Natural killer cell (primary cell): ENCODE measurements around the gene FCHO1. TPM values are rescaled to one million over a fixed set of nuclear protein-coding genes. Genes with fewer than 3 reads are reported as not detected.

ENCODE experiments used
- ATAC-seq, 3 donors: fragments of 150-1000 bp in 2 of 3; fragments of 200-7000 bp in 1 of 3; cut with Tn5 transposase; 1 replicate in 1 of 3; 2 replicates in 2 of 3; pipeline ENCODE4 v1.10.0; 2021; ENCODE audit warnings: mild to moderate bottlenecking in 2 of 3, moderate library complexity in 2 of 3
- DNase-seq, 2 donors: peaks; one replicate each; pipeline versions ENCODE4 v3.0.0 to v3.0.0-alpha.2; 2013 to 2021; ENCODE audit warnings: mixed read lengths in 1 of 2
- H3K27ac ChIP-seq: one replicate; pipeline ENCODE4 v1.5.1; 2013; ENCODE audit warnings: mild to moderate bottlenecking, low read length
- H3K27me3 ChIP-seq: one replicate; pipeline ENCODE4 v1.6.1; 2013; ENCODE audit warnings: low read length; ENCODE audit not compliant: control insufficient read depth, insufficient read depth
- H3K36me3 ChIP-seq: one replicate; pipeline ENCODE4 v1.6.1; 2013; ENCODE audit warnings: low read length; ENCODE audit not compliant: control insufficient read depth, insufficient read depth
- H3K4me1 ChIP-seq: one replicate; pipeline ENCODE4 v1.6.1; 2013; ENCODE audit warnings: low read length; ENCODE audit not compliant: control insufficient read depth, insufficient read depth
- H3K4me3 ChIP-seq: one replicate; pipeline ENCODE4 v1.5.1; 2013; ENCODE audit warnings: low read length
- H3K9me3 ChIP-seq: one replicate; pipeline ENCODE4 v1.6.1; 2013; ENCODE audit warnings: low read length; ENCODE audit not compliant: control insufficient read depth, insufficient read depth
- H3K27ac Mint-ChIP-seq, 2 donors: one replicate each; pipeline ENCODE4 v1.8.0; 2022; ENCODE audit warnings: mild to moderate bottlenecking in 2 of 2, mixed read lengths in 2 of 2, moderate library complexity in 1 of 2
- H3K27me3 Mint-ChIP-seq, 2 donors: one replicate each; pipeline ENCODE4 v1.8.0; 2022; ENCODE audit warnings: low read depth in 2 of 2, mixed read lengths in 2 of 2
- H3K36me3 Mint-ChIP-seq: one replicate; pipeline ENCODE4 v1.8.0; 2022; ENCODE audit warnings: mixed read lengths
- H3K4me1 Mint-ChIP-seq, 2 donors: one replicate each; pipeline ENCODE4 v1.8.0; 2022; ENCODE audit warnings: mixed read lengths in 2 of 2
- H3K4me3 Mint-ChIP-seq: one replicate; pipeline ENCODE4 v1.8.0; 2022; ENCODE audit warnings: mild to moderate bottlenecking, moderate library complexity, mixed read lengths
- H3K9me3 Mint-ChIP-seq, 2 donors: one replicate each; pipeline ENCODE4 v1.8.0; 2022; ENCODE audit warnings: mixed read lengths in 2 of 2
- WGBS: methylation state at CpG from one replicate; pipeline ENCODE4 v1.1.7; 2013; ENCODE audit warnings: missing lambda C conversion rate; ENCODE audit not compliant: insufficient coverage; 5-methylcytosine and 5-hydroxymethylcytosine counted together
- intact Hi-C: fragments of 100-400 bp; cut with micrococcal nuclease; formaldehyde crosslinking; loops from one replicate; pipeline ENCODE4 v1.14.2; 2022
- total RNA-seq, 4 donors: library from RNA; stranded (reverse); fragments of 120-200 nt in 1 of 4; gene quantifications; one replicate each; pipeline versions ENCODE4 v1.2.3 to v1.2.4, GENCODE V29; 2013 to 2022
- TF ChIP-seq, protein P1 (sequence below): fragments of 200-600 bp; IDR thresholded peaks from one replicate; pipeline ENCODE4 v1.8.0; 2022; ENCODE audit warnings: antibody characterized with exemption

FCHO1 gene
- total RNA-seq, 3 donors from 2014 or later (not counting 1 experiment from before 2014, with no cell fraction given): 56.1 to 67.7 (median 66.5) TPM

DNA sequence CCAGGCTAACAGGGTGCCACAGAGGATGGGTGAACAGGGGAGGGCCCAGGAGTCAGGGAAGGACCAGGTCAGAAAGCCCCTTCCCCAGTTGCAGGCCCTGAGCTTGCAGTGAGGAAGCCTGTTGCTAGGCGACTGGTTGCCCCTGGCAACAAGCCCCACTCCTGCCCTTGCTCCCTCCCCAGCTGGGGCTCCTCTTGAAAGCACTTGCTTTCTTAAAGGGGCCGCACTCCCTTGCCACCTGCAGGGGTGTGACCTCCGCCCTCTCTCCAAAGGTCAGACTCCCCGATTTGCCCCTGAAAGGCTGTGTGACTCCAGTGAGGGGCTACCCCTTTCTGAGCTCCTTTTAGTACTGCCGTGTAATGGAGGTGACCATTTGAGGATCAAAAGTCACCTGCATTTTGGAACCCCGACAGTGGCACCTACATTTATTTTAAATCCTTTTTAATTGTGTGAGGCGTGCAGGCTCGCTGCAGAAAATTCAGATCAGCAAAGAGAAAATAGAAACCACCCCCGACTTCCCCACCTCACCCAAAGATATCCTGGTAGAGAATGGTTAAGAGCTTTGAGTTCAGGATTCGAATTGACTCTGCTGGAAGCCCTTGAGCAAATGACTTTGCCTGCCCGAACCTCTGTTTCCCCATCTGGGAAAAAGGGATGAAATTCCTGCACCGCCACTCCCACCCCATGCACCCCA, 4.8 kb downstream of the FCHO1 start:
- H3K27me3 Mint-ChIP-seq: no peaks in the 10 kb centered on the region
- ATAC-seq: no peak
- WGBS: 72% methylated on average over 7 of the region's 12 CpGs

GRCh38 chr19:17757125-17757524, 5.8 kb downstream of the FCHO1 start:
- no peaks in the 10 kb centered on the region for H3K9me3 Mint-ChIP-seq
- Histone ChIP-seq H3K9me3 (no peaks in the 10 kb centered on the region), H3K27me3 (no peaks in the 10 kb centered on the region), H3K27ac (no peak overlapping the region), H3K4me1 (peaks cover 38% of the 10 kb centered on the region), H3K4me3 (no peak overlapping the region), H3K36me3 (peaks cover 24% of the 10 kb centered on the region)
- 84% methylated on average over 8 of the region's 9 CpGs for WGBS
- intact Hi-C loops: no loop called here
- no peaks in the 10 kb centered on the region for H3K36me3 Mint-ChIP-seq
- TF ChIP-seq, protein P1, sequence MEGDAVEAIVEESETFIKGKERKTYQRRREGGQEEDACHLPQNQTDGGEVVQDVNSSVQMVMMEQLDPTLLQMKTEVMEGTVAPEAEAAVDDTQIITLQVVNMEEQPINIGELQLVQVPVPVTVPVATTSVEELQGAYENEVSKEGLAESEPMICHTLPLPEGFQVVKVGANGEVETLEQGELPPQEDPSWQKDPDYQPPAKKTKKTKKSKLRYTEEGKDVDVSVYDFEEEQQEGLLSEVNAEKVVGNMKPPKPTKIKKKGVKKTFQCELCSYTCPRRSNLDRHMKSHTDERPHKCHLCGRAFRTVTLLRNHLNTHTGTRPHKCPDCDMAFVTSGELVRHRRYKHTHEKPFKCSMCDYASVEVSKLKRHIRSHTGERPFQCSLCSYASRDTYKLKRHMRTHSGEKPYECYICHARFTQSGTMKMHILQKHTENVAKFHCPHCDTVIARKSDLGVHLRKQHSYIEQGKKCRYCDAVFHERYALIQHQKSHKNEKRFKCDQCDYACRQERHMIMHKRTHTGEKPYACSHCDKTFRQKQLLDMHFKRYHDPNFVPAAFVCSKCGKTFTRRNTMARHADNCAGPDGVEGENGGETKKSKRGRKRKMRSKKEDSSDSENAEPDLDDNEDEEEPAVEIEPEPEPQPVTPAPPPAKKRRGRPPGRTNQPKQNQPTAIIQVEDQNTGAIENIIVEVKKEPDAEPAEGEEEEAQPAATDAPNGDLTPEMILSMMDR: no peak
- DNase-seq (no peak), ATAC-seq (no peak)
- H3K27ac Mint-ChIP-seq: no peak overlapping the region
- H3K4me3 Mint-ChIP-seq: no peak overlapping the region
- H3K27me3 Mint-ChIP-seq: no peaks in the 10 kb centered on the region
- H3K4me1 Mint-ChIP-seq: peaks cover 6 to 11% of the 10 kb centered on the region in 2 donors

More for the DNA sequence above, 4.8 kb downstream of the FCHO1 start:
- Mint-ChIP-seq H3K36me3 (no peaks in the 10 kb centered on the region), H3K9me3 (no peaks in the 10 kb centered on the region), H3K4me1 (peaks cover 16 to 20% of the 10 kb centered on the region in 2 donors), H3K27ac (peak overlapping the region in 1 of 2 donors; percentile 42), H3K4me3 (no peak overlapping the region)
- H3K4me1 ChIP-seq: peaks cover 48% of the 10 kb centered on the region
- peaks cover 24% of the 10 kb centered on the region for H3K36me3 ChIP-seq
- no peaks in the 10 kb centered on the region for H3K9me3 ChIP-seq
- no peak overlapping the region for H3K27ac ChIP-seq
- DNase-seq: peak in 1 of 2 donors; percentile 59
- intact Hi-C loops: no loop called here
- H3K4me3 ChIP-seq: no peak overlapping the region
- no peaks in the 10 kb centered on the region for H3K27me3 ChIP-seq
- TF ChIP-seq, protein P1: no peak

DNA sequence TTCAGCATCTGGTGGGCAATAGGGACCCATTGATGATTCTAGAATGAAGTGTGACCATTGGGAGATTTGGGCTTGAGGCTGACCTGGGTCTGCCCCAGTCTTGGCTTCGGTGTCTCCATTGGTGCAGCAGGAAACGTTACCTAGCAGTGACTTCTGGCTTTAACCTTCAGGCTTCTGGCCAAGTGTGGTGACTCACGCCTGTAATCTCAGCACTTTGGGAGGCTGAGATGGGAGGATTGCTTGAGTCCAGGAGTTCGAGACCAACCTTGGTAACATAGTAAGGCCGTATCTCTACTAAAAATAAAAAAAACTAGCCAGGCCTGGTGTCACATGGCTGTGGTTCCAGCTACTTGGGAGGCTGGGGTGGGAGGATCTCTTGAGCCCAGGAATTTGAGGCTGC, 7.2 kb downstream of the FCHO1 start:
- Histone ChIP-seq H3K36me3 (peaks cover 26% of the 10 kb centered on the region), H3K27ac (no peak overlapping the region), H3K27me3 (no peaks in the 10 kb centered on the region), H3K9me3 (no peaks in the 10 kb centered on the region), H3K4me3 (no peak overlapping the region), H3K4me1 (peaks cover 25% of the 10 kb centered on the region)
- no peak for ATAC-seq
- DNase-seq: no peak
- WGBS: 95% methylated on average over 5 of the region's 5 CpGs
- Mint-ChIP-seq H3K4me3 (no peak overlapping the region), H3K9me3 (no peaks in the 10 kb centered on the region), H3K36me3 (no peaks in the 10 kb centered on the region), H3K27ac (peak overlapping the region in 1 of 2 donors; percentile 10), H3K4me1 (peaks cover 6 to 11% of the 10 kb centered on the region in 2 donors), H3K27me3 (no peaks in the 10 kb centered on the region)
- TF ChIP-seq, protein P1: no peak
- intact Hi-C loops: no loop called here

DNA sequence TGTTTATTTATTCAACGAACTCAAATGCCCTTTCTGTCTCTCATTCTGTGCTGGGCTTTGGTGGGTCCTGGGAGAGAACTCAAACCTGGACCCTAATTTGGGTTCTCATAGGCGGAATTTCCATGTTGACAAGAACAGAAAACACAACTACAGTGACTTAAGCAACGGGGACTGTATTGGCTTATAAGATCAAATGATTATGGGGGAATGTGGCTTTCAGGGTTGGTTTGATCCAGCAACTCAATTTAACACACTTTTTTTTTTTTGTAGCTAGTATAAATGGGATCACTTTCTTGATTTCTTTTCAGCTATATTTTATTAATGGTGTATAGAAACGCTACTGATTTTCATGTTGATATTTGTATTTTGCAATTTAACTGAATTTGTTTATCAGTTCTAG, 9.9 kb downstream of the FCHO1 start:
- TF ChIP-seq, protein P1: no peak
- intact Hi-C loops: no loop called here
- H3K27ac Mint-ChIP-seq: no peak overlapping the region
- H3K4me1 Mint-ChIP-seq: peaks cover 5 to 8% of the 10 kb centered on the region in 2 donors
- H3K36me3 Mint-ChIP-seq: no peaks in the 10 kb centered on the region
- peaks cover 22% of the 10 kb centered on the region for H3K36me3 ChIP-seq
- H3K27me3 ChIP-seq: no peaks in the 10 kb centered on the region
- H3K4me1 ChIP-seq: peaks cover 7% of the 10 kb centered on the region
- no peaks in the 10 kb centered on the region for H3K27me3 Mint-ChIP-seq
- no peak overlapping the region for H3K4me3 Mint-ChIP-seq
- no peaks in the 10 kb centered on the region for H3K9me3 ChIP-seq
- H3K9me3 Mint-ChIP-seq: no peaks in the 10 kb centered on the region
- H3K4me3 ChIP-seq: no peak overlapping the region
- H3K27ac ChIP-seq: no peak overlapping the region
- WGBS: 96% methylated on average over 2 of the region's 4 CpGs
- DNase-seq (no peak), ATAC-seq (no peak)
